Adrenal gland (tissue), 12 donors: ENCODE measurements around the gene FKBP3. TPM values are rescaled to one million over a fixed set of nuclear protein-coding genes. Genes with fewer than 3 reads are reported as not detected.

ENCODE experiments used
- DNase-seq, 7 donors: peaks; one replicate each; pipeline ENCODE4 v3.0.0-alpha.2; 2019 to 2020
- H3K27ac ChIP-seq, 5 donors: fragments of 200-600 bp; sonication (generic) in 4 of 5; 1 replicate in 3 of 5; 2 replicates in 2 of 5; pipeline versions ENCODE4 v1.5.1 to v1.8.0; 2016 to 2020; ENCODE audit warnings: mild to moderate bottlenecking in 1 of 5
- H3K27me3 ChIP-seq: fragments of 200-600 bp; 2 replicates; pipeline ENCODE4 v1.8.0; 2021
- H3K36me3 ChIP-seq, 2 donors: fragments of 200-600 bp; replicated peaks in 1 of 2; 1 replicate in 1 of 2; 2 replicates in 1 of 2; pipeline versions ENCODE4 v1.5.1 to v1.8.0; 2018 to 2022
- H3K4me1 ChIP-seq, 2 donors: fragments of 200-600 bp; replicated peaks in 1 of 2; 1 replicate in 1 of 2; 2 replicates in 1 of 2; pipeline versions ENCODE4 v1.5.1 to v1.8.0; 2018 to 2021
- H3K4me3 ChIP-seq, 4 donors: fragments of 200-600 bp; sonication (generic) in 3 of 4; one replicate each; pipeline ENCODE4 v1.5.1; 2016 to 2018
- H3K9me3 ChIP-seq, 3 donors: fragments of 200-600 bp; sonication (generic) in 1 of 3; replicated peaks in 1 of 3; 1 replicate in 2 of 3; 2 replicates in 1 of 3; pipeline versions ENCODE4 v1.5.1 to v1.8.0; 2016 to 2021
- POLR2A ChIP-seq, 2 donors: fragments of 450-650 bp; IDR thresholded peaks; one replicate each; pipeline ENCODE4 v1.6.1; 2017; ENCODE audit warnings: antibody characterized with exemption in 2 of 2, mild to moderate bottlenecking in 2 of 2, moderate library complexity in 1 of 2
- WGBS, 4 donors: extraction: QIAGEN DNeasy Blood & Tissue Kit in 2 of 4; methylation state at CpG; one replicate each; pipeline versions ENCODE4 v1.1.5 to v1.1.7; 2013 to 2017; 5-methylcytosine and 5-hydroxymethylcytosine counted together
- intact Hi-C, 2 donors: fragments of 100-400 bp; cut with DNase I; formaldehyde crosslinking; loops; one replicate each; pipeline versions ENCODE4 v1.14.1 to v1.15.0; 2022 to 2023
- polyA plus RNA-seq, 3 donors: library from polyadenylated mRNA; stranded (reverse); fragments of 200-250 nt in 2 of 3; fragments of 350-450 nt in 1 of 3; fragmentation: Illumina TruSeq in 1 of 3; extraction: RNeasy Lipid Tissue Mini Kit (QIAGEN cat#74804) in 1 of 3; gene quantifications; one replicate each; pipeline ENCODE4 v1.2.3, GENCODE V29; 2013 to 2014
- total RNA-seq, 9 donors: library from RNA; depleted of rRNA in 4 of 9; stranded (reverse); fragments of >200 nt in 4 of 9; fragments of 120-200 nt in 1 of 9; fragmentation: NEBNext Ultra II Directional in 1 of 9; extraction: Animal tissue kit (Norgen Biotek cat#: 25700) in 1 of 9; gene quantifications; one replicate each; pipeline versions ENCODE4 v1.1.0 to v1.2.4, GENCODE V29; 2013 to 2023
- TF ChIP-seq, protein P1 (sequence below), 6 experiments: fragments of 450-650 bp in 4 of 6; fragments of 200-600 bp in 2 of 6; sonication (generic) in 1 of 6; IDR thresholded peaks; 1 replicate in 5 of 6; 2 replicates in 1 of 6; pipeline versions ENCODE4 v1.5.1 to v1.8.0; 2016 to 2021; ENCODE audit warnings: antibody characterized with exemption in 6 of 6, mild to moderate bottlenecking in 2 of 6, moderate library complexity in 1 of 6
- donor health status: healthy with polysubstance abuse.
- donor health status: Bipolar disorder and iron deficiency.
- donor health status: DM: yes; HTN: yes; CAD: no.
- donor health status: DM: no; HTN: no; CAD: no.
- donor health status: DM: no; HTN: no; CAD: no.
- donor health status: DM: yes; HTN: yes; CAD: no.

The FKBP3 gene
- total and polyA plus RNA-seq, 12 donors: 15.7 to 146 (median 48.7) TPM

DNA sequence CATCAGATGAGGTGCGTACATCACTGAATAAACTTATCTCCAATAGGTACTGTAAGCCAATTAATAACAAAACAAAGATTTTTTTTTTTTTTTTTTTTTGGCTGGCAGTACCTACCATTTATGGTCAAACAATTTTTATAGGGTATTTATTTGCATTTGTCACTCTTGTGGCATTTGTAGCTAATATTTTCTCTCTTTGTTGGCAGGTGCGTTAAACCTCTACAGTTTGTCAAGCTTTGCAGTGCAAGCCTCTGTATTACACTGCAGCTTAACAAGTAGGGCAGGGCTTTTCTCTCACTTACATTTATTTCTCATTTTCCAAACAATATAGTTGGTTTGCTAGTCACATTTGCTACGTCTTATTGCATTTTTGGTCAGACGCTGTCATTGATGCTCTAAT, 38.1 kb downstream of the FKBP3 start:
- Histone ChIP-seq H3K27ac (no peak overlapping the region), H3K27me3 (no peaks in the 10 kb centered on the region), H3K4me3 (no peak overlapping the region), H3K36me3 (peaks cover 0 to 36% of the 10 kb centered on the region in 2 donors), H3K9me3 (no peaks in the 10 kb centered on the region), H3K4me1 (peaks cover 0 to under 1% of the 10 kb centered on the region in 2 donors)
- intact Hi-C loops: no loop called here
- DNase-seq: no peak
- TF ChIP-seq, protein P1, sequence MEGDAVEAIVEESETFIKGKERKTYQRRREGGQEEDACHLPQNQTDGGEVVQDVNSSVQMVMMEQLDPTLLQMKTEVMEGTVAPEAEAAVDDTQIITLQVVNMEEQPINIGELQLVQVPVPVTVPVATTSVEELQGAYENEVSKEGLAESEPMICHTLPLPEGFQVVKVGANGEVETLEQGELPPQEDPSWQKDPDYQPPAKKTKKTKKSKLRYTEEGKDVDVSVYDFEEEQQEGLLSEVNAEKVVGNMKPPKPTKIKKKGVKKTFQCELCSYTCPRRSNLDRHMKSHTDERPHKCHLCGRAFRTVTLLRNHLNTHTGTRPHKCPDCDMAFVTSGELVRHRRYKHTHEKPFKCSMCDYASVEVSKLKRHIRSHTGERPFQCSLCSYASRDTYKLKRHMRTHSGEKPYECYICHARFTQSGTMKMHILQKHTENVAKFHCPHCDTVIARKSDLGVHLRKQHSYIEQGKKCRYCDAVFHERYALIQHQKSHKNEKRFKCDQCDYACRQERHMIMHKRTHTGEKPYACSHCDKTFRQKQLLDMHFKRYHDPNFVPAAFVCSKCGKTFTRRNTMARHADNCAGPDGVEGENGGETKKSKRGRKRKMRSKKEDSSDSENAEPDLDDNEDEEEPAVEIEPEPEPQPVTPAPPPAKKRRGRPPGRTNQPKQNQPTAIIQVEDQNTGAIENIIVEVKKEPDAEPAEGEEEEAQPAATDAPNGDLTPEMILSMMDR (IDR thresholded peaks at IDR 0.05): no peak
- TF ChIP-seq POLR2A (IDR thresholded peaks at IDR 0.05): no peak
- WGBS, 4 donors: 96 to 100% (median 99%) methylated on average over 4 of the region's 4 CpGs

DNA sequence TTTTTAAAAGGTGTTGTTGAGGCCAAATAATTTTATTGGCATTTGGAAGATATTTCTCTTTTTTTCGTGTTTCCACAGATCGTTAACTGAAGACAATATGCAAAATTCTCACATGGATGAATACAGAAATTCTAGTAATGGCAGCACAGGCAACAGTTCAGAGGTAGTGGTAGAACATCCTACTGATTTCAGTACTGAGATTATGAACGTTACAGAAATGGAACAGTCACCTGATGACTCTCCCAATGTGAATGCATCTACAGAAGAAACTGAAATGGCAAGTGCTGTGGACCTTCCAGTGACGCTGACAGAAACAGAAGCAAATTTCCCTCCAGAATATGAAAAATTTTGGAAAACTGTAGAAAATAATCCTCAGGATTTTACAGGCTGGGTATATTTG, 39.1 kb downstream of the FKBP3 start:
- WGBS, 4 donors: 91 to 96% (median 94%) methylated on average over 4 of the region's 4 CpGs
- Histone ChIP-seq H3K4me3 (no peak overlapping the region), H3K9me3 (no peaks in the 10 kb centered on the region), H3K27me3 (no peaks in the 10 kb centered on the region), H3K36me3 (peaks cover 0 to 32% of the 10 kb centered on the region in 2 donors), H3K27ac (no peak overlapping the region), H3K4me1 (peaks cover 11% of the 10 kb centered on the region in 2 donors)
- intact Hi-C loops: no loop called here
- TF ChIP-seq, protein P1 (IDR thresholded peaks at IDR 0.05): no peak
- no peak for TF ChIP-seq POLR2A (IDR thresholded peaks at IDR 0.05)
- DNase-seq: no peak

DNA sequence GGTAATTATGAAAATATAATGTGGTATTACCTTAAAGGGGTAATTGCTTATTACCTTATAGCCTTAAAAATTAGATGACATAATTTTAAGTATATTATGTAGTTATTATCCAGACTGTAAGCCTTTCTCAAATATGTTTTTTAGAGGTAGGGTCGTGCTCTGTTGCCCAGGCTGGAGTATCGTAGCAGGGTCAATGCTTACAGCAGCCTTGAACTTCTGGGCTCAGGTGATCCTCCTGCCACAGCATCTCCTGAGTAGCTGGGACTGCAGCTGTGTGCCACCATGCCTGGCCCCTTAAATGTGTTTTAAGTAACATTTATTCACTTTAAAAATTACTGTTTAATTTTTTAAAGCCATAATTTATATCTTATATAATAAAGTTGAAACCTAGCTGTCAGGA, 40.0 kb downstream of the FKBP3 start:
- Histone ChIP-seq H3K27me3 (no peaks in the 10 kb centered on the region), H3K36me3 (peaks cover 0 to 23% of the 10 kb centered on the region in 2 donors), H3K27ac (no peak overlapping the region), H3K9me3 (no peaks in the 10 kb centered on the region), H3K4me1 (peaks cover 19 to 20% of the 10 kb centered on the region in 2 donors), H3K4me3 (no peak overlapping the region)
- TF ChIP-seq, protein P1 (IDR thresholded peaks at IDR 0.05): no peak
- no peak for TF ChIP-seq POLR2A (IDR thresholded peaks at IDR 0.05)
- DNase-seq: no peak
- 86 to 93% (median 88%) methylated on average over 2 of the region's 2 CpGs for WGBS, 4 donors
- intact Hi-C loops: no loop called here

DNA sequence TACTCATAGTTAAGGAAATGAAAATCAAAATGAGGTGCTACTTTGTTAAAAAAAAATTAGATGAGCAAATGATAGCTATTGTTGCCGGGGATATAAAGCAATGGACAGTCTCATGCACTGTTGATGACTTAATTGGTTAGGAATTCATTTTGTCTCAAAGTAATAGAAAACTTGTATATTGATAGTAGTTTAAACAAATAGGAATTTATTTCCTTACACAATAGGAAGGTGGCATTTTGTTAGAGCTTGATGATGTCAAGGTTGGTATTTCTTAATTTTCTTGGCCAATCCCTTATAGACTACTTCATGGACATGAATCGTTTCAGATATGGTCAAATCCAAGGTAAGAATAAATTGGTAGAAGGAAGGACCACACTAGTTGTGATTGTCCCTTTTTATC, 42.6 kb downstream of the FKBP3 start:
- intact Hi-C loops: no loop called here
- H3K9me3 ChIP-seq: no peaks in the 10 kb centered on the region
- peaks cover 0 to 10% of the 10 kb centered on the region in 2 donors for H3K36me3 ChIP-seq
- 46 to 62% (median 56%) methylated on average over 2 of the region's 2 CpGs for WGBS, 4 donors
- H3K4me3 ChIP-seq: no peak overlapping the region
- no peaks in the 10 kb centered on the region for H3K27me3 ChIP-seq
- peaks cover 21 to 42% of the 10 kb centered on the region in 2 donors for H3K4me1 ChIP-seq
- TF ChIP-seq, protein P1 (IDR thresholded peaks at IDR 0.05): no peak
- no peak for TF ChIP-seq POLR2A (IDR thresholded peaks at IDR 0.05)
- no peak for DNase-seq
- no peak overlapping the region for H3K27ac ChIP-seq
